ENCODE data around the gene EFNA5.
"Not testable (repeated sequence)": the region's sequence is repeated elsewhere in the genome, so short reads cannot be mapped to it uniquely, and the experiment has no call there.

The EFNA5 gene

GRCh38 chr5:107365320-107366109, 305.2 kb downstream of the EFNA5 start:
- DNase-seq (ENCODE audit: low spot score): no peak

- no peak for DNase-seq (ENCODE audit: low spot score)
Measured at GRCh38 chr5:107364443-107365319, 306.1 kb downstream of the EFNA5 start.

- no peak for DNase-seq (ENCODE audit: low spot score)
Measured at GRCh38 chr5:107363768-107364167, 307.0 kb downstream of the EFNA5 start.

DNA sequence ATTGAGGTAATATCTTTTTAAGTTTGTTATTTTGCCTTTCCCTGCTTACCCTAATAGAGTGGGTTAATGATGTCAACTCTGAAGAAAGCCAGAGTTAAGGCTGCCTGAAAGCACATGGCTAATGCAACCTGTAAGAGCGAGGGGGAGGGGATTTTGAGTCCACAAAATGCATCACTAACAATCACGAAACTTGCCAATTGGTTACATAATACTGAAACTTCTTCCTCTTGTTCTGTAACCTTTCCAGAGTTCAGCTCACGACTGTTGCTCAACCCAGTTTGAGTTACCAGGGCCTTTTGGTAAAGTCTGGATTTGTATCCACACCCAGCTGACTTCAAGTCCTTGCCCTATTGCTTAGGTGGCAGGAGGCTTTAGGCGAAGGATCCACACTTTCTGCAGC, 308.8 kb downstream of the EFNA5 start:
- no peak for DNase-seq (ENCODE audit: low spot score)

DNA sequence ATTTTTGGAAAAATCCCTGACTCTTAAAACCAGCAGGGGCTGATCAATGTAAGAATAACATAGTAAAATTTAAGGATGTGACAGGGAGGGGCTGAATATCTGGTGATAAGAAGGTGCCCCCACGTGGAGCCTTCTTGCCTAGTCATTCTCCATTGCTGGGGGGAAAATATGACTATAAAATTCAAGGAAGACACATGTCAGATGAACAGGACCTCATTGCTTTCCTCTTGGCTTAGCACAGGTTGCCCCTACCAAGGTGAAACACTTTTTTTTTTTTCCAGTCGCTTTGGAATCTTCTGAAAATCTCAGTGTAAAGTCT, 310.9 kb downstream of the EFNA5 start:
- DNase-seq (ENCODE audit: low spot score): no peak

- no peak for DNase-seq (ENCODE audit: low spot score)
Measured at GRCh38 chr5:107359033-107359915, 311.5 kb downstream of the EFNA5 start.

DNA sequence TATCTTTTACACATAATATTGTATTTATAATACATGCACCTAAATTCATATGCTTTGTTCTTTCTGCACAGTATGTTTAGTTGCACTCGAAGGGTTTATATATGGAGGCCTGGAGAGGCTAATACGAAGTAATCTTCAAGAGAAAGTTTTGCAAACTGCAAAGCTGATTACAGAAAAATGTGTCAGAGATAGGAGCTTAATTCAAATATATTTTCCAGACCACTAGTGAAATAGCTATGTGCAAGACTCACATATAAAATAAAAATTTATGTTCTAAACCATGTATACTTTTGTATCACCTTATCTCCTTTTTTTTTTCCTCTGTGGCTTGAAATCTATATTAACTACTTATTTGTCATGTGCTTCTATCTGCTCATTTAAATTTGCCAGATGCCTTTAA, 313.8 kb downstream of the EFNA5 start:
- DNase-seq (ENCODE audit: low spot score): no peak

DNA sequence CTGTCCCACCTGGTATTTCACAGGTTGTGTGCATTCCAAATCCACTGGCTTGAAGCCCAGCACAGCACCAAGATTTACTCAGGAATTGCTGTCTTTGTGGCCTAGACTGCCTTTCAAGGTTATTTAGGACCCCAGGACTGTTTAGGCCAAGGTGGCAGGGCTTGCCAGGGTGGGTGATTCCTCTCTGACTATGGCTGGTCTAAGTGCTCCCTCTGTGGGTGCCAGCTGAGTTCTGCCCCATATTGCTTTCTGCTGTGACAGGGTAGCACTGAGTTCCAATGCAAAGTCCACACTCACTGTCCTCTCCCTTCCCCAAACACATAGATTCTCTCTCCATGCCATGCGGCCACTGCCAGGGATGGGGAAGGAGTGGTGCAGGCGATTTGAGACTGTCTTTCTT, 318.2 kb downstream of the EFNA5 start:
- DNase-seq (ENCODE audit: low spot score): no peak

GRCh38 chr5:107346580-107346979, 324.2 kb downstream of the EFNA5 start:
- not testable (repeated sequence) for DNase-seq (ENCODE audit: low spot score)

- DNase-seq (ENCODE audit: low spot score): no peak
Measured at GRCh38 chr5:107342371-107342770, 328.4 kb downstream of the EFNA5 start.

GRCh38 chr5:107341376-107342084, 329.2 kb downstream of the EFNA5 start:
- no peak for DNase-seq (ENCODE audit: low spot score)

DNA sequence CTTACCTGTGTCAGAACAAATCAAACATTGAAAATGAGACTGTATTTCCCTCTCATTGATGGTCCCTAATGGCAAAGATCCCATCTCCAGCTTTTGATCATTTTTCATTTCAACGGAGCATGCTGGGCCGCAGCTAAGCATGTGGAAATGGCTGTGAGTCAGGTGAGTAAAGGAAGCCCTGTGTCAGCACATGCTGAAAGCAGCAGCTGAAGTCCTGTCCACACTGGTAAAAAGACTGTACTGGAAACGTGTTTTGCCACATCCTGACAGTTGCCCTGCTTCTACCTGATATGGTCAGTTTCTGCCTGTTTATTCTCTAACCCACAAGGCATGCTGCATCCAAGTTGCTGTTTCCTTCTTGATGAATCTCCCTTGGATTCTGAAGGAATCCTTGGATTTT, 330.1 kb downstream of the EFNA5 start:
- no peak for DNase-seq (ENCODE audit: low spot score)

GRCh38 chr5:107338335-107338734, 332.4 kb downstream of the EFNA5 start:
- DNase-seq (ENCODE audit: low spot score): no peak

DNA sequence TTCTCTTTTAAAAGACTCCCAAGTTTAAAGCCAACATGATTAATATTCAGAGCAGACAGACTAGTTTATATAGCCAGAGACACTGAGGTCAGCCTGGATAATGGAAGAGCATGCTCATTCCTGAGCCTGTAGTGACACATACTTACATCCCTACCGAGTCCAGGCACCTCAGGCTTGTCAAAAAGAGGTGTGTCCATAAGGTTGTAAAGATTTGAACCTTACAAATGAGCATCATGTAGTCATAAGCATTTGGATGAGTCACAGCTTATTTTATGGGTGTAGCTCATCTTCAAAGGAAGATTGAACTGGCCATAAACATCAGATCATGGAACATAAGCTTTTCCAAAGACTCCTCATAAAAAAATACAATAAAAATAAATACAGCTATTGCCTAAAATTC, 333.5 kb downstream of the EFNA5 start:
- no peak for DNase-seq (ENCODE audit: low spot score)

GRCh38 chr5:107331882-107332281, 338.9 kb downstream of the EFNA5 start:
- no peak for DNase-seq (ENCODE audit: low spot score)

DNA sequence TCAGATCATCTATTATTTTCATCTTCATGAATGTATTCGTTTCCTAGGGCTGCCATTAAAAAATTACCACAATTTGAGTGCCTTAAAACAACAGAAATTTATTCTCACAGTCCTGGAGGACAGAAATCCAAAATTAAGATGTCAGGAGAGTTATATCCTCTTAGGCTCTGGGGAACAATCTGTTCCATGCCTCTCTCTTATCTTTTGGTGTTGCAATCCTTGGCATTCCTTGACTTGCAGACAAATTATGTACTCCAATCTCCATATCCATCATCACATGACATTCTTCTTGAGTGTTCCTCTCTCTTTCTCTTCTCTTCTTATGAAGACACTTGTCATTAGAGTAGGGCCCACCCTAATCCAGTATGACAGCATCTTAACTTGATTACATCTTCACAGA, 339.4 kb downstream of the EFNA5 start:
- no peak for DNase-seq (ENCODE audit: low spot score)

DNA sequence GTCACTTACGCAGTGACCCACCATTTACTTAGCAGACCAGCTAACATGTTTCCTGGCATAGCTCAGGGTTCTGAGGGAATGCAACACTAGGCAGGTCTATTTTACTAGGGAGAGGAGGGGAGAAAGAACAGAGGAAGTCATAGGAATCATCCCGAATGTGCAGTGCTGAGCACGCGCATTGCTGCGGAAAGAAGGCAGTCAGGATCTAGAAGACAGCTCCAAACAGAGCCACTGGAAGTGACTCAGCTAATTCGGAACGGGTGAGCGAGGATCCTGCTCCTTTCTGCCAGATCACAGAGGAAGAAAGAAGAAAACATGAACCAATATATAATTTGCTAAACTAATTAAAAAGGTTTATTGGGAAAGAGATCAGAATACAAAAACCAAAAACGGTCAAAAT, 339.8 kb downstream of the EFNA5 start:
- DNase-seq (ENCODE audit: low spot score): no peak

GRCh38 chr5:107329850-107330249, 340.9 kb downstream of the EFNA5 start:
- no peak for DNase-seq (ENCODE audit: low spot score)
